RWPE2 (cell line): ENCODE results near the gene VWA2.
"Not testable (repeated sequence)": the region's sequence is repeated elsewhere in the genome, so short reads cannot be mapped to it uniquely, and the experiment has no call there.

Source experiments
- ATAC-seq: fragments of 200-7000 bp; cut with Tn5 transposase; 3 replicates; pipeline ENCODE4 v1.9.1; 2021; ENCODE audit warnings: low read depth
- DNase-seq: peaks from one replicate; pipeline ENCODE4 v3.0.0-alpha.2; 2020; ENCODE audit warnings: low spot score
- H3K27ac ChIP-seq: fragments of 450-650 bp; 2 replicates; pipeline ENCODE4 v1.5.1; 2017; ENCODE audit warnings: mild to moderate bottlenecking; ENCODE audit not compliant: poor library complexity, severe bottlenecking
- H3K27me3 ChIP-seq: fragments of 250-450 bp; sonication (Bioruptor Pico); 2 replicates; pipeline ENCODE4 v1.5.1; 2021; ENCODE audit warnings: mild to moderate bottlenecking, moderate library complexity; ENCODE audit not compliant: insufficient read depth, poor library complexity, severe bottlenecking
- H3K36me3 ChIP-seq: fragments of 250-450 bp; sonication (Bioruptor Pico); 2 replicates; pipeline ENCODE4 v1.5.1; 2020; ENCODE audit warnings: low read depth, mild to moderate bottlenecking, moderate library complexity
- H3K4me1 ChIP-seq: fragments of 250-450 bp; sonication (Bioruptor Pico); 2 replicates; pipeline ENCODE4 v1.5.1; 2021; ENCODE audit warnings: mild to moderate bottlenecking, moderate library complexity; ENCODE audit not compliant: insufficient read depth, poor library complexity, severe bottlenecking
- H3K4me3 ChIP-seq: fragments of 250-450 bp; sonication (Bioruptor Pico); 2 replicates; pipeline ENCODE4 v1.5.1; 2021; ENCODE audit warnings: mild to moderate bottlenecking, moderate library complexity; ENCODE audit not compliant: severe bottlenecking
- H3K9me3 ChIP-seq: fragments of 250-450 bp; sonication (Bioruptor Pico); 2 replicates; pipeline ENCODE4 v1.5.1; 2021; ENCODE audit warnings: mild to moderate bottlenecking, moderate library complexity; ENCODE audit not compliant: severe bottlenecking
- TF ChIP-seq, protein P1 (sequence below): fragments of 450-650 bp; IDR thresholded peaks from one replicate; pipeline ENCODE4 v1.5.1; 2017; ENCODE audit warnings: mild to moderate bottlenecking, moderate library complexity; ENCODE audit not compliant: poor library complexity, severe bottlenecking

The VWA2 gene

DNA sequence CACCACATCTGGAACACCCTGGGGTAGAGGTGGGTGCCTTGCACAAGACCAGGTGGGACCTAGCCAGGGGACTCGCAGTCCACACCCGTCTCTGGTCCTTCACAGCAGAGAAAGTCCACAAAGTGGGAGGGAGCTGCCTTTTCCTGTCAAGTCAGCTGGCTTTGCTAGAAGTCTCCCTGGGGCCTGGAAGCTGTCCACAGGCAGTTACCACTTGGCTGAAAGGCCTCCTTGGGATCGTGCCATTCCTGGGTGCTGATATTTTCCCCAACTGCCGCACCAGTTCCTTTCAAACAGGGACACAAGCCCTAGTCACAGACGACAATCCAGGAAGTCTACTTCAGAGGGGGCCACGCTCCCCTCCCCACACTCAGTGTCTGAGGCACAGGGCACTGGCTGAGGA is 89.8 kb downstream of the VWA2 start:
- no peaks in the 10 kb centered on the region; the same call in 1 of the 2 replicates for H3K36me3 ChIP-seq
- TF ChIP-seq, protein P1, sequence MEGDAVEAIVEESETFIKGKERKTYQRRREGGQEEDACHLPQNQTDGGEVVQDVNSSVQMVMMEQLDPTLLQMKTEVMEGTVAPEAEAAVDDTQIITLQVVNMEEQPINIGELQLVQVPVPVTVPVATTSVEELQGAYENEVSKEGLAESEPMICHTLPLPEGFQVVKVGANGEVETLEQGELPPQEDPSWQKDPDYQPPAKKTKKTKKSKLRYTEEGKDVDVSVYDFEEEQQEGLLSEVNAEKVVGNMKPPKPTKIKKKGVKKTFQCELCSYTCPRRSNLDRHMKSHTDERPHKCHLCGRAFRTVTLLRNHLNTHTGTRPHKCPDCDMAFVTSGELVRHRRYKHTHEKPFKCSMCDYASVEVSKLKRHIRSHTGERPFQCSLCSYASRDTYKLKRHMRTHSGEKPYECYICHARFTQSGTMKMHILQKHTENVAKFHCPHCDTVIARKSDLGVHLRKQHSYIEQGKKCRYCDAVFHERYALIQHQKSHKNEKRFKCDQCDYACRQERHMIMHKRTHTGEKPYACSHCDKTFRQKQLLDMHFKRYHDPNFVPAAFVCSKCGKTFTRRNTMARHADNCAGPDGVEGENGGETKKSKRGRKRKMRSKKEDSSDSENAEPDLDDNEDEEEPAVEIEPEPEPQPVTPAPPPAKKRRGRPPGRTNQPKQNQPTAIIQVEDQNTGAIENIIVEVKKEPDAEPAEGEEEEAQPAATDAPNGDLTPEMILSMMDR = no peak
- no peak for ATAC-seq
- no peak overlapping the region for H3K27ac ChIP-seq
- no peaks in the 10 kb centered on the region for H3K27me3 ChIP-seq
- H3K4me3 ChIP-seq = no peak overlapping the region
- no peaks in the 10 kb centered on the region for H3K9me3 ChIP-seq
- peaks cover 3% of the 10 kb centered on the region for H3K4me1 ChIP-seq
- no peak for DNase-seq

DNA sequence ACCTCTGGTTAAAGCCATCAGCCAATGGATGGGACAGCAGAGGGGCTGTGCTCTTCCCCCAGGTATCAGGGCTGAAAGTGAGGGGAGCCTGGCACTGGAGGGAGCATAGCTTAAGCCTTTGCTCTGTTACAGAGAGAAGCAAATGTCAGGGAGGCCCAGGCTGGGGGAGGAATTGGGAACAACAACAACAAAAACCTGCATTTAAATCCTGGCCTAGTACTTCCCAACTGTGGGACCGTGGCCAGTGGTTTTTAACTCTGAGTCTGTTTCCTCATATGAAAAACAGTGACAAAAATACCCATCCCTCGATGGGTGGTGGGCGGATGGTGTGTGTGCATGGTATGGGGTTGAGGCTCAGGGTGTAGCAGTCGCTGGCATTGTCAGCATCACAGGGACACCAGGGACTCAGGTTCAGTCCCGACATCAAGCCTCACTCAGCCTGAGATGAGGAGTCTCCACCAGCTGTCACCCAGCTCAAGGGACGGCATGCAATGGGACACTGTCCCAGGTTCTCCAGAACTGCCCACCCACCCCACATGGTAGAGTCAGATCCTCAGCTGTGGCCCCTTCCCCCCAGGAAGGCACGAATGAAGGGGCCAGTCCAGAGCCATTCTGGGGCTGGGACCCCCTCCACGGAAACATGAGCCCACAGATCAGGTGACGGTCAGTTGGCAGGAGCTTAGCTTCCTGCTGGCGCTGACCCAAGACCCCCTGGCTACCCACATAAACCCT is 90.7 kb downstream of the VWA2 start:
- ATAC-seq (no peak), DNase-seq (no peak)
- Histone ChIP-seq H3K27me3 (no peaks in the 10 kb centered on the region), H3K4me1 (peaks cover 3% of the 10 kb centered on the region), H3K4me3 (no peak overlapping the region), H3K9me3 (no peaks in the 10 kb centered on the region), H3K27ac (no peak overlapping the region), H3K36me3 (no peaks in the 10 kb centered on the region; the same call in 1 of the 2 replicates)
- TF ChIP-seq, protein P1 = no peak

DNA sequence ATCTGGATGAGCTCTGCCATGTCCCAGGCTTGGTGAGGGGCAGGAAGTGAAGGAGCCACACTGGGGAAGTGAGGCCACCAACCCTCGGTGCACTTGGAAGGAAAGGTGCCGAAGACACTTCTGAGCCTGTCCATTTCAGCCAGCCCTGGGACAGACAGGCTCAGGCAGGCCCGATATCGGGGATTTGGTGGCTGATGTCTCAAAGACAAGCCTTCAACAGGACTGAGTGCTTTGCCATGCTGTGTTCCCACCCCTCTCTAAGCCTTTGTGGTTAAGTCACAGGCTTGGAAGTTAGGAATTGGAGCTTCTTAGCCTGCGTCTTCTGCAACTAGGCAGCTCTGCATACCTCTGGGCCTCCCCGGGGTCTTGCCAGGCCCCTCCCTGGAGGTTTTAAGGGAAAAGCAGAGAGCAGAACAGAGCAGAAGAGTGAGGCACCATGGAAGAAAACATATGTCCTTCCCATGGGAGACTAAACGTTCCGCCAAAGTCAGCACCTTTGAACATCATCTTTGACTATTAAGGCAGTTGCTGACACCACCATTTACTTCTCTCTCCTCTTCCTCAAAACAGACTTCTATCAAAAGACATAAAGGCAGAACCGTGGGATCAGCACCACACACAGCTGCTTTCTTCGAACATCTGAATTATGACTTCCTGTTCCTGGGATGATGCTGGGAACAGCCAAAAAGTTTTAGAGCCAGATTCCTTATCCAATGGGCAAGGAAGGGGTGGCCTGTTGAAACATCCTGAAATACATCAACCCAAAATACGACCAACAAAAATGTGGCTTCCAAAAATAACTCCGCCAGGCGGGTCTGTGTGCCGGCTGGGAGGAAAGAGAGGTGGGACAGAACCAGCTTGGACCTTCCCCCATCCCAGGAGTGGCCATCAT is 93.5 kb downstream of the VWA2 start:
- ATAC-seq (peak; percentile 20; the same call in 1 of the 3 replicates), DNase-seq (no peak)
- no peaks in the 10 kb centered on the region for H3K27me3 ChIP-seq
- H3K36me3 ChIP-seq = no peaks in the 10 kb centered on the region
- H3K4me1 ChIP-seq = peaks cover 8% of the 10 kb centered on the region
- no peaks in the 10 kb centered on the region for H3K9me3 ChIP-seq
- H3K4me3 ChIP-seq = no peak overlapping the region
- no peak overlapping the region for H3K27ac ChIP-seq
- TF ChIP-seq, protein P1 = no peak

DNA sequence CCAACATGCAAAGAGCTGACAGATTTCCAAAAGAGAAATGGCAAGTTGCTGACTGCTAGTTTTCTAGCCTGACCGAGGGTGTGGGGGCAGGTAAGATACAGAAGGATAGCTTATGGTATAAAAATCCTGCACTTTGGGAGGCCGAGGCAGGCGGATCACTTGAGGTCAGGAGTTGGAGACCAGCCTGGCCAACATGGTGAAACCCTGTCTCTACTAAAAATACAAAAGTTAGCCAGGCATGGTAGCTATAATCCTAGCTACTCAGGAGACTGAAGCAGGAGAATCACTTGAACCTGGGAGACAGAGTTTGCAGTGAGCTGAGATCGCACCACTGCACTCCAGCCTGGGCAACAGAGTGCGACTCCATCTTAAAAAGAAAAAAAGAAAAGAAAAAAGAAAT is 94.4 kb downstream of the VWA2 start:
- H3K27me3 ChIP-seq, H3K36me3 ChIP-seq, H3K9me3 ChIP-seq, ATAC-seq, H3K27ac ChIP-seq, DNase-seq, H3K4me3 ChIP-seq, H3K4me1 ChIP-seq: not testable (repeated sequence)

DNA sequence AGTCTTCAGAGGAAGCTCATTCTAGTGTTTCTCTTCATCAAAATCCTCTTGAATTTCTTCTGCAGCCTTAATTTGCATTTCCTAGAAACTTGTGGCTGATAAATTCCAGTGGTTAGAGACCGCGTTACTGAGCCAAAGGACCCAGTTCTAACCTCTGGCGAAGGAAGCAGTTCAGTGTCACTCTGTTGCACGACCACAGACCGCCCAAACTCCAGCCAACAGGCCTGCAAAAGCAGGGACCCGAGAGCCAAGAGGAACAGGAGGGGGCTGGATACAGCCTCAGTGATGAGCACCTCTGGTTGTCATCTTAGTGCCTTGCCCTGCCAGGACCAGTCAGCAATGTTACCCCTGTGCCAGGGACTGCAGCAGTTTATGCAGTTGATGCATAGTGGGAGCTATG is 95.2 kb downstream of the VWA2 start:
- no peak for DNase-seq
- Histone ChIP-seq H3K27ac (no peak overlapping the region), H3K4me1 (peaks cover 8% of the 10 kb centered on the region), H3K36me3 (no peaks in the 10 kb centered on the region), H3K27me3 (no peaks in the 10 kb centered on the region), H3K9me3 (no peaks in the 10 kb centered on the region), H3K4me3 (no peak overlapping the region)
- ATAC-seq = no peak
- TF ChIP-seq, protein P1 = no peak
